ENCODE results near the gene CRIM1.
A peak's percentile ranks its signal among the peaks of the same experiment; 100 is the strongest.

The CRIM1 gene

DNA sequence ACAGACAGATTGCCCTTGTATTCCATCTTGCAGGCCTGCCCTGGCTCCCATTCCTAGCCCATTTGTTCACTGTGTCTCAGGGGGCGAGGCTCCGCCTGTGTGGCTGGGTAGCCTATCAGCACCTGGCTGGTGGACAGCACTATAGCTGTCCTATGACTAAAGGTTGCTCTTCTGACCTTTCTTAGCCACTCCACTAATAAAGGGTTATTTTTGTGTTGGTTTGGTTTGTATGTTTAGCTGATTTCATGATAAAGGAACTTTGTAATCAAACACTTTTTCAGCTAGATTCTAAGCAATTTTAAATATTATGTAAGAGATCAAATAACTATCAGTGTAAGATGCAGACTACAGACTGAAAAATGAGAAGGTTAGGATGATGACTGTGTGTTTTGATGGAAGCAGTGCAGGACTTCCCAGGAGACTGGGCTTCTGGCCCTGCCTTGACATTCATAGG lies 72.2 kb downstream of the CRIM1 start:
- DNase-seq (ENCODE audit: low read depth) = no peak
- H3K4me3 ChIP-seq (ENCODE audit: low read depth, low read length) = no peak overlapping the region
- TF ChIP-seq, protein P1, sequence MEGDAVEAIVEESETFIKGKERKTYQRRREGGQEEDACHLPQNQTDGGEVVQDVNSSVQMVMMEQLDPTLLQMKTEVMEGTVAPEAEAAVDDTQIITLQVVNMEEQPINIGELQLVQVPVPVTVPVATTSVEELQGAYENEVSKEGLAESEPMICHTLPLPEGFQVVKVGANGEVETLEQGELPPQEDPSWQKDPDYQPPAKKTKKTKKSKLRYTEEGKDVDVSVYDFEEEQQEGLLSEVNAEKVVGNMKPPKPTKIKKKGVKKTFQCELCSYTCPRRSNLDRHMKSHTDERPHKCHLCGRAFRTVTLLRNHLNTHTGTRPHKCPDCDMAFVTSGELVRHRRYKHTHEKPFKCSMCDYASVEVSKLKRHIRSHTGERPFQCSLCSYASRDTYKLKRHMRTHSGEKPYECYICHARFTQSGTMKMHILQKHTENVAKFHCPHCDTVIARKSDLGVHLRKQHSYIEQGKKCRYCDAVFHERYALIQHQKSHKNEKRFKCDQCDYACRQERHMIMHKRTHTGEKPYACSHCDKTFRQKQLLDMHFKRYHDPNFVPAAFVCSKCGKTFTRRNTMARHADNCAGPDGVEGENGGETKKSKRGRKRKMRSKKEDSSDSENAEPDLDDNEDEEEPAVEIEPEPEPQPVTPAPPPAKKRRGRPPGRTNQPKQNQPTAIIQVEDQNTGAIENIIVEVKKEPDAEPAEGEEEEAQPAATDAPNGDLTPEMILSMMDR (IDR thresholded peaks at IDR 0.05; ENCODE audit: control insufficient read depth, extremely low read depth, insufficient read depth) = no peak

DNA sequence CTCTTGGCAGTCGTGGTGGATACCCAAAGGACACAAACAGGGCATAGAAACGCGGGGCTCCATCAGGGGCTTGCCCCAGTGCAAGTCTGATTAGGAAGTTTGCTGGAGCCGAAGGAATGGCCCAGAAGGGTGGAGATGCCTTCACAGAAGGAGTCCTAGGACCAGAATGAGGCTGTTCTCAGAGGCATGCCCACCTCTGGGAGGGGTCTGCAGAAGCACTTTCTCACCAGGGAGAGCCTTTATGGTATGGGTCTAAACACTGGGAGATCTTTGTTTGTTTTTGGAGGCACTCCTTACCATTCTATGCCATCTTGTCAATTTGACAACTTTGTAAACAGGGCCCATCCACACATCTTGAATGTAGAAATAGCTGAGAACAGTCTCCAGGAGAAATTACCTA lies 75.0 kb downstream of the CRIM1 start:
- TF ChIP-seq, protein P1 (IDR thresholded peaks at IDR 0.05; ENCODE audit: control insufficient read depth, extremely low read depth, insufficient read depth) = no peak
- H3K4me3 ChIP-seq (ENCODE audit: low read depth, low read length) = no peak overlapping the region
- DNase-seq (ENCODE audit: low read depth) = no peak

DNA sequence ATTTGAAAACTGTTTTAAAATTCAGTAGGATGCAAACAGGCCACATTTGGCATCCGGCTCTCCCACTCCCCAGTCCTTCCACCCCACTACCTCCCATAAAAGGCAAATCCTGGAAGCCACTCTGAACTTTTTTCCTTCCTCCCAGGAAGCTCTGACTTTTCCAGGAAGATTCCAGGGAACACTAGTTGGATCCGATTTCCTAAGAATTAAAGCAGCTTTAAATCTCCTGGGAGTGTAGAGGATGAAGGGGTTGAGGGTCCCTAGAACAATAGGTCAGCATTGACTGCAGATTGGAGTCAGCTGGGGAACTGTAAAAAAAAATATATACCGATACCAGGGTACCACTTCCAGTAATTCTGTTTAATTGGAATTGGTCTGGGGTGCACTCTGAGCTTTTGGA lies 76.9 kb downstream of the CRIM1 start:
- TF ChIP-seq, protein P1 (IDR thresholded peaks at IDR 0.05; ENCODE audit: control insufficient read depth, extremely low read depth, insufficient read depth) = no peak
- H3K4me3 ChIP-seq (ENCODE audit: low read depth, low read length) = no peak overlapping the region
- no peak for DNase-seq (ENCODE audit: low read depth)

DNA sequence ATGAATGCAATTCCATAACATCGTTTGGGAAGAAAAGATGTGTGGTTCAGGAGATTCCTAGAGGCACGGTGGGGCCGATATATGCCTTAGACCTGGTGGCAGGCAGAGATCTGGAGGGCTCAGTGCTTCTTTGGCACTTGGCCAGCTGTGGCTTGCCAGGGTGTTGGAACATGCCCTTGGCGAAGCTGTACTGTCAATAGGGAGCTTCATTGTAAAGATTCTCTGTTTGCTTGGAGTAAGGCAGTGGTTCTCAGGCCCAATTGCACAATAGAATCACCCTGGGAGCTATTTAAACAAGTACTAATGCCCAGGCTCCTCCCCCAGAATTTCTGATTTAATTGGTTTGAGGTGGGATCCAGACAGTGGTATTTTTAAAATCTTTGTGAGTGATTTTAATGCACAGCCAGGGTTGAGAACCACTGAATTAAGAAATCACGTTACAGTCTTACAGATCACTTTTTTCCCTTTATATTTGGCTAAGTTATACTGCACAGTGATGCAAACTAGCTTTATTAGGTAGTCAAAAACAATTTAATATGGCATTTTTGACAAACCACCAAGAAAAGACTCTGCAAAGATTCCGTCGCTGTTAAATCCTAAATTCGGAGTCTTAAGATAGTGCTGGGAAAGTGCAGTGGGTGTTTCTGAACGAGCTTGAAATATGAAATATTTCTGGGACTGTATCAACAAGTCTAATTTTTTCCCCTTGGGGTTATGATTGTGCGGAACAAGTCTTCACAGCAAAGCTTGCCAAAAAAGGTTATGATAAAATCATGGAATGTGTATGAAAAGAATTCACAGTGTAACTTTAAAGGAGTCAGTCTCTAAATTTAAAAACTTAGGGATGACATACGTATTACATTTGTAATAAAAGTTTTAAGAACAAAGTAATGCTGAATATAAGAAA lies 78.0 kb downstream of the CRIM1 start:
- H3K4me3 ChIP-seq (ENCODE audit: low read depth, low read length) = no peak overlapping the region
- peak; percentile 77 for DNase-seq (ENCODE audit: low read depth)
- TF ChIP-seq, protein P1 (IDR thresholded peaks at IDR 0.05; ENCODE audit: control insufficient read depth, extremely low read depth, insufficient read depth) = no peak

DNA sequence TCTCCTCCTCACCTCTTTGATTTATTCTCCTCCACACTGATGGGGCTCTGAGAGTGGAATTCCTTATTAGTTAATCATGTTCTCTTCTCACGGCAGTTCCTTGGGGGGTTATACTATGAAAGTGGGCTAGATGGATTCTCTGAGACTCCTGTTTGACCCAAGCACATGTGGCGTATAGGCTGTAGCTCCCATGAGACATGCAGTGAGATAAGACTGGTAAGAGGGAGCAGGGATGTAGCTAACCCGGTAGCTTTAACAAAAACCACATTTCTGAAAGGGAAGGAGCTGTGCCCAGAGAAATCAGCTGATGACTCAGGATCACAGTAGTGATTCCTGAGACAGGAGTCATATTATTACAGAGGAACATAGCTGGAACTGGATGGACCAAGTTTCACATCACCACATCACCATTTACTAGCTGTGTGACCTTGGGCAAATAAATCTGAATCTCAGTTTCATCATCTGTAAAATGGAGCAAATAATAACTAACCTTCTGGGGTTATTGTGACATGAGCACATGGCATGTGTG lies 82.9 kb downstream of the CRIM1 start:
- DNase-seq (ENCODE audit: low read depth) = no peak
- TF ChIP-seq, protein P1 (IDR thresholded peaks at IDR 0.05; ENCODE audit: control insufficient read depth, extremely low read depth, insufficient read depth) = no peak
- no peak overlapping the region for H3K4me3 ChIP-seq (ENCODE audit: low read depth, low read length)

DNA sequence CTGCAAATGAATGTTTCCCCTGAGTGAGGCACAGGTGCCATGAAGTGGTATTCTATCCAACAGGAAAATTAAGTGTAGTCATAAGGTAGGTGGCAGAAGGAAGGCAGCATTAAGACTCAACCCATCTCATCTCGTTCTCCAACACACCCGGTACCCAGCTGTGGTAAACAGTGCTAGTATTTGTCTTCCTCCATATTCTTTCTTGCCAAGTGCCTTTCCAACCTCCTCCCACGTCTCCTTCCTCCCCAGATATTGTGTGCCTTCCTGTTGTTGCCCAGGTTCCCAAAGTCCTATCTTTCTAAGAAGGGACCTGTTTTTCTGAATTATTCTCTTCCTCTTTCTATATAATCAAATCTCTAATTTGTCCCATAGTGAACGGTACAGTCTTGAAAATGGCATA lies 83.5 kb downstream of the CRIM1 start:
- TF ChIP-seq, protein P1 (IDR thresholded peaks at IDR 0.05; ENCODE audit: control insufficient read depth, extremely low read depth, insufficient read depth) = no peak
- no peak for DNase-seq (ENCODE audit: low read depth)

More for the DNA sequence above, 83.5 kb downstream of the CRIM1 start:
- H3K4me3 ChIP-seq (ENCODE audit: low read depth, low read length) = no peak overlapping the region

Data from LNCaP clone FGC (cell line).